Keratinocyte (primary cell): ENCODE results near the gene SH2D3C. TPM values are rescaled to one million over a fixed set of nuclear protein-coding genes. Genes with fewer than 3 reads are reported as not detected.

Experiments used
- DNase-seq: peaks from one replicate; pipeline ENCODE4 v3.0.0-alpha.2; 2011; ENCODE audit warnings: low read depth, missing footprints, low spot score
- FAIRE-seq: peaks from 2 replicates; lab custom pipeline; 2011; peaks lifted over from hg19 to GRCh38; lab: Jason Lieb, UNC
- H2AFZ ChIP-seq: 2 replicates; pipeline ENCODE4 v1.6.0; 2012; ENCODE audit warnings: low read length, control low read depth, inconsistent platforms; ENCODE audit not compliant: control insufficient read depth
- H3K27ac ChIP-seq: 2 replicates; pipeline ENCODE4 v1.5.1; 2011; ENCODE audit warnings: low read length; ENCODE audit not compliant: control insufficient read depth, insufficient read depth
- H3K27me3 ChIP-seq: 3 replicates; pipeline ENCODE4 v1.6.0; 2011; ENCODE audit warnings: low read length; ENCODE audit not compliant: control insufficient read depth, insufficient read depth; ENCODE audit errors: extremely low read depth
- H3K36me3 ChIP-seq, 2 experiments: 2 replicates in 1 of 2; 3 replicates in 1 of 2; pipeline ENCODE4 v1.5.1; 2011; ENCODE audit warnings: low read length in 2 of 2, mild to moderate bottlenecking in 1 of 2; ENCODE audit not compliant: control insufficient read depth in 2 of 2, insufficient read depth in 2 of 2; ENCODE audit errors: extremely low read depth in 1 of 2
- H3K4me1 ChIP-seq: 3 replicates; pipeline ENCODE4 v1.5.1; 2011; ENCODE audit warnings: low read length; ENCODE audit not compliant: control insufficient read depth, insufficient read depth; ENCODE audit errors: extremely low read depth
- H3K4me2 ChIP-seq: 3 replicates; pipeline ENCODE4 v1.6.0; 2011; ENCODE audit warnings: low read depth, low read length; ENCODE audit not compliant: control insufficient read depth, insufficient read depth; ENCODE audit errors: extremely low read depth
- H3K4me3 ChIP-seq, 3 experiments: fragments of 200-600 bp in 1 of 3; sonication (generic) in 1 of 3; 2 replicates in 2 of 3; 3 replicates in 1 of 3; pipeline ENCODE4 v1.5.1; 2011 to 2016; ENCODE audit warnings: low read length in 3 of 3, mild to moderate bottlenecking in 3 of 3, control low read depth in 2 of 3, inconsistent platforms in 1 of 3, low read depth in 1 of 3, mixed read lengths in 1 of 3, mixed run types in 1 of 3, moderate library complexity in 1 of 3; ENCODE audit not compliant: control insufficient read depth in 2 of 3, insufficient read depth in 2 of 3; ENCODE audit errors: extremely low read depth in 1 of 3
- H3K79me2 ChIP-seq: 2 replicates; pipeline ENCODE4 v1.6.0; 2012; ENCODE audit warnings: low read length; ENCODE audit not compliant: control insufficient read depth, insufficient read depth
- H3K9ac ChIP-seq: 3 replicates; pipeline ENCODE4 v1.6.0; 2011; ENCODE audit warnings: low read length; ENCODE audit not compliant: control insufficient read depth, insufficient read depth; ENCODE audit errors: extremely low read depth
- H3K9me1 ChIP-seq: 3 replicates; pipeline ENCODE4 v1.6.0; 2011; ENCODE audit warnings: low read length; ENCODE audit not compliant: control insufficient read depth, insufficient read depth; ENCODE audit errors: extremely low read depth
- H3K9me3 ChIP-seq: 2 replicates; pipeline ENCODE4 v1.5.1; 2012; ENCODE audit warnings: low read depth, low read length; ENCODE audit not compliant: control insufficient read depth
- H4K20me1 ChIP-seq: 3 replicates; pipeline ENCODE4 v1.6.0; 2011; ENCODE audit warnings: low read length; ENCODE audit not compliant: control insufficient read depth, insufficient read depth; ENCODE audit errors: extremely low read depth
- EZH2 ChIP-seq: IDR thresholded peaks from one replicate; pipeline ENCODE4 v1.6.1; 2012; ENCODE audit warnings: inconsistent platforms, mild to moderate bottlenecking, low read length, moderate library complexity
- dilution Hi-C: fragments of 300-500 bp; cut with MboI; formaldehyde crosslinking; loops from one replicate; pipeline ENCODE4 v1.7.0; 2020; ENCODE audit warnings: low sequenced_read_pairs; ENCODE audit not compliant: extremely low pct_ligation_motif_present
- polyA plus RNA-seq, 5 experiments: library from polyadenylated mRNA; depleted of rRNA in 3 of 5; stranded (reverse) in 3 of 5; stranded (forward) in 1 of 5; unstranded in 1 of 5; fragments of >200 nt; gene quantifications; 1 replicate in 1 of 5; 2 replicates in 3 of 5; 3 replicates in 1 of 5; pipeline versions ENCODE4 v1.2.1 to v1.2.3, GENCODE V29; 2011 to 2012; ENCODE audit warnings: missing spikeins in 2 of 5, low read depth in 1 of 5, low replicate concordance in 1 of 5
- TF ChIP-seq, protein P1 (sequence below), 3 experiments: IDR thresholded peaks in 1 of 3; conservative IDR thresholded peaks in 1 of 3; optimal IDR thresholded peaks in 1 of 3; 2 replicates in 2 of 3; 3 replicates in 1 of 3; pipeline versions ENCODE3 to v1.5.1; 2011; ENCODE audit warnings: low read length in 3 of 3, mild to moderate bottlenecking in 3 of 3, moderate library complexity in 2 of 3, control low read depth in 1 of 3, inconsistent platforms in 1 of 3; ENCODE audit not compliant: insufficient read depth in 2 of 3; ENCODE audit errors: extremely low read depth in 1 of 3

Gene SH2D3C
- polyA plus RNA-seq, 1 donor (not counting 4 experiments of a cell fraction or from before 2014, with no cell fraction given): 0.12 TPM

- Histone ChIP-seq H3K9ac (no peak overlapping the region), H4K20me1 (no peaks in the 10 kb centered on the region), H3K4me1 (peaks cover 12% of the 10 kb centered on the region), H3K9me1 (no peaks in the 10 kb centered on the region), H3K27ac (no peak overlapping the region), H3K27me3 (no peaks in the 10 kb centered on the region), H3K4me3 (no peak overlapping the region), H3K9me3 (no peaks in the 10 kb centered on the region), H3K36me3 (peaks cover 0 to 4% of the 10 kb centered on the region in 2 experiments), H2AFZ (no peak overlapping the region), H3K4me2 (no peak overlapping the region), H3K79me2 (peaks cover 9% of the 10 kb centered on the region)
- FAIRE-seq: no peak
- dilution Hi-C loops: no loop called here
- TF ChIP-seq, protein P1, sequence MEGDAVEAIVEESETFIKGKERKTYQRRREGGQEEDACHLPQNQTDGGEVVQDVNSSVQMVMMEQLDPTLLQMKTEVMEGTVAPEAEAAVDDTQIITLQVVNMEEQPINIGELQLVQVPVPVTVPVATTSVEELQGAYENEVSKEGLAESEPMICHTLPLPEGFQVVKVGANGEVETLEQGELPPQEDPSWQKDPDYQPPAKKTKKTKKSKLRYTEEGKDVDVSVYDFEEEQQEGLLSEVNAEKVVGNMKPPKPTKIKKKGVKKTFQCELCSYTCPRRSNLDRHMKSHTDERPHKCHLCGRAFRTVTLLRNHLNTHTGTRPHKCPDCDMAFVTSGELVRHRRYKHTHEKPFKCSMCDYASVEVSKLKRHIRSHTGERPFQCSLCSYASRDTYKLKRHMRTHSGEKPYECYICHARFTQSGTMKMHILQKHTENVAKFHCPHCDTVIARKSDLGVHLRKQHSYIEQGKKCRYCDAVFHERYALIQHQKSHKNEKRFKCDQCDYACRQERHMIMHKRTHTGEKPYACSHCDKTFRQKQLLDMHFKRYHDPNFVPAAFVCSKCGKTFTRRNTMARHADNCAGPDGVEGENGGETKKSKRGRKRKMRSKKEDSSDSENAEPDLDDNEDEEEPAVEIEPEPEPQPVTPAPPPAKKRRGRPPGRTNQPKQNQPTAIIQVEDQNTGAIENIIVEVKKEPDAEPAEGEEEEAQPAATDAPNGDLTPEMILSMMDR (optimal IDR thresholded peaks at IDR 0.05 in 1 of 3, IDR thresholded peaks at IDR 0.05 in 1 of 3, conservative IDR thresholded peaks at IDR 0.05 in 1 of 3; ENCODE audit: extremely low read depth in 1 of 3, insufficient read depth in 2 of 3, low read length in 3 of 3): no peak
- no peak for TF ChIP-seq EZH2
- DNase-seq: no peak
Measured at GRCh38 chr9:127711831-127712274, 66.6 kb downstream of the SH2D3C start.

GRCh38 chr9:127711226-127711701 lies 67.2 kb downstream of the SH2D3C start:
- no peak overlapping the region for H3K4me2 ChIP-seq
- H3K4me3 ChIP-seq: no peak overlapping the region
- H3K9me1 ChIP-seq: no peaks in the 10 kb centered on the region
- H3K9ac ChIP-seq: no peak overlapping the region
- FAIRE-seq (no peak), DNase-seq (no peak)
- no peaks in the 10 kb centered on the region for H3K9me3 ChIP-seq
- H3K27ac ChIP-seq: no peak overlapping the region
- peaks cover 10% of the 10 kb centered on the region for H3K4me1 ChIP-seq
- no peaks in the 10 kb centered on the region for H3K27me3 ChIP-seq
- peaks cover 9% of the 10 kb centered on the region for H3K79me2 ChIP-seq
- H4K20me1 ChIP-seq: no peaks in the 10 kb centered on the region
- no peak overlapping the region for H2AFZ ChIP-seq
- dilution Hi-C loops: no loop called here
- peaks cover 0 to 4% of the 10 kb centered on the region in 2 experiments for H3K36me3 ChIP-seq
- TF ChIP-seq EZH2: no peak
- TF ChIP-seq, protein P1 (optimal IDR thresholded peaks at IDR 0.05 in 1 of 3, IDR thresholded peaks at IDR 0.05 in 1 of 3, conservative IDR thresholded peaks at IDR 0.05 in 1 of 3; ENCODE audit: extremely low read depth in 1 of 3, insufficient read depth in 2 of 3, low read length in 3 of 3): no peak
